Neutrophil (primary cell): Measurements from ENCODE around the gene MACO1.

ENCODE experiments used
- H3K27ac ChIP-seq: fragments of 200-600 bp; sonication (generic); 2 replicates; pipeline ENCODE4 v1.5.1; 2016; ENCODE audit warnings: mild to moderate bottlenecking, moderate library complexity
- H3K27me3 ChIP-seq: fragments of 200-600 bp; sonication (generic); 2 replicates; pipeline ENCODE4 v1.6.0; 2016; ENCODE audit warnings: mild to moderate bottlenecking
- H3K36me3 ChIP-seq: fragments of 200-600 bp; sonication (generic); 2 replicates; pipeline ENCODE4 v1.5.1; 2017
- H3K4me1 ChIP-seq, 2 experiments: fragments of 200-600 bp in 1 of 2; sonication (generic) in 1 of 2; 1 replicate in 1 of 2; 2 replicates in 1 of 2; pipeline versions ENCODE4 v1.5.1 to v1.6.1; 2013 to 2016; ENCODE audit warnings: low read depth in 1 of 2, low read length in 1 of 2, mild to moderate bottlenecking in 1 of 2, moderate library complexity in 1 of 2; ENCODE audit not compliant: control insufficient read depth in 1 of 2, insufficient read depth in 1 of 2
- H3K4me3 ChIP-seq, 2 experiments: fragments of 200-600 bp in 1 of 2; sonication (generic) in 1 of 2; 1 replicate in 1 of 2; 2 replicates in 1 of 2; pipeline ENCODE4 v1.5.1; 2013 to 2016; ENCODE audit warnings: low read depth in 1 of 2, low read length in 1 of 2, mild to moderate bottlenecking in 1 of 2, moderate library complexity in 1 of 2
- H3K9me3 ChIP-seq: fragments of 200-600 bp; sonication (generic); 2 replicates; pipeline ENCODE4 v1.5.1; 2016
- CTCF ChIP-seq: fragments of 200-600 bp; sonication (generic); IDR thresholded peaks from 2 replicates; pipeline ENCODE4 v1.5.1; 2016; ENCODE audit warnings: antibody characterized with exemption

MACO1 gene

GRCh38 chr1:25431955-25432719, 1.4 kb downstream of the MACO1 start:
- Histone ChIP-seq H3K4me3 (peak overlapping the region; percentile 86 to 100), H3K9me3 (no peaks in the 10 kb centered on the region), H3K36me3 (peaks cover 5% of the 10 kb centered on the region), H3K4me1 (peaks cover 25 to 33% of the 10 kb centered on the region in 2 experiments), H3K27ac (no peak overlapping the region), H3K27me3 (no peaks in the 10 kb centered on the region)
- no peak for TF ChIP-seq CTCF

- peaks cover 5% of the 10 kb centered on the region for H3K36me3 ChIP-seq
- H3K9me3 ChIP-seq = no peaks in the 10 kb centered on the region
- H3K27ac ChIP-seq = no peak overlapping the region
- peaks cover 25 to 33% of the 10 kb centered on the region in 2 experiments for H3K4me1 ChIP-seq
- H3K4me3 ChIP-seq = no peak overlapping the region
- TF ChIP-seq CTCF = no peak
- no peaks in the 10 kb centered on the region for H3K27me3 ChIP-seq
Observed at GRCh38 chr1:25432749-25433388, 2.2 kb downstream of the MACO1 start.

- Histone ChIP-seq H3K27ac (no peak overlapping the region), H3K4me3 (no peak overlapping the region), H3K27me3 (no peaks in the 10 kb centered on the region), H3K4me1 (peaks cover 25 to 33% of the 10 kb centered on the region in 2 experiments), H3K9me3 (no peaks in the 10 kb centered on the region), H3K36me3 (peaks cover 5% of the 10 kb centered on the region)
- TF ChIP-seq CTCF = no peak
Observed at GRCh38 chr1:25433389-25434186, 2.9 kb downstream of the MACO1 start.

- peaks cover 20 to 26% of the 10 kb centered on the region in 2 experiments for H3K4me1 ChIP-seq
- no peaks in the 10 kb centered on the region for H3K36me3 ChIP-seq
- no peak overlapping the region for H3K4me3 ChIP-seq
- H3K9me3 ChIP-seq = no peaks in the 10 kb centered on the region
- no peak for TF ChIP-seq CTCF
- peak overlapping the region; percentile 41 for H3K27ac ChIP-seq
- H3K27me3 ChIP-seq = no peaks in the 10 kb centered on the region
Observed at GRCh38 chr1:25435397-25436108, 4.9 kb downstream of the MACO1 start.

GRCh38 chr1:25437672-25438071, 7.0 kb downstream of the MACO1 start:
- Histone ChIP-seq H3K27ac (no peak overlapping the region), H3K36me3 (no peaks in the 10 kb centered on the region), H3K9me3 (no peaks in the 10 kb centered on the region), H3K4me1 (peaks cover 12 to 18% of the 10 kb centered on the region in 2 experiments), H3K27me3 (no peaks in the 10 kb centered on the region), H3K4me3 (no peak overlapping the region)
- no peak for TF ChIP-seq CTCF
